ENCODE data around the gene SORBS1.

SORBS1 gene

DNA sequence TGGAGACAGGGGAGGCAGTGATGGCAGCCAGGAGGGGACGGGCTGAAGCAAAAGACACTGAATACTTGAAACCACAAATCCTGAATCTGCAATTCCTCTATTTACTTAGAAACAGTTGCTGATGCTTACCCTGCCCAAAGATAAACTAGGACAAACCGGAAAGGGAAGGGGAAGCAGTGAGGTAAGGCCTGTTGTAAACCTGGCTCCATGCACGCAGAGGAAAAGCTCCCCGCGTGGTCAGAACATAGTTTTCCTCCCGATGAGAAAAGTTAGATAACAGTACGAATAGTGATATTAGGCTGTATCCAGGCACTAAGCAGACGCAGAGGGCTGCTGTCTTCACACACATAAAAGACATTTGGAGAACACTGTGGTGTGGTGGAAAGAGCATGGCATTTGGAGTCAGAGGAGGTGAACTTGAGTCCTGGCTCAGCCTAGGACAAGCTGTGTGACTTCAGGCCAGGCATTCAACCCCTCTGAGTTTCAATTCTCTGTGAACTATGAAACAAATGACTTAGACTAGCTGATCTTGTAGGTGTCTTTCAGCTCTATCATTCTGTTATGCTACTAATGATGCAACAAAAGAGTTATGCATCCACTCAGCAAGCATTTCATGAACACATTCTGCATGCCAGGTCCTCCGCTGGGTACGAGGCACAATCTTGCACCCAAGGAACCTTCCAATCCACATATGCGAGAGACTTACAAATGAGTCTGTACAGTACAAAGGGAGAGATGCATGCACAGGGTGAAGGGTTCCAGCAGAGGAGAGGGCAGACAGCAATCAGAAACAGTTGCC lies 80.9 kb downstream of the SORBS1 start:
- Histone ChIP-seq H3K14ac (ENCODE audit: low read length) (no peak overlapping the region), H3K18ac (ENCODE audit: low read length) (no peak overlapping the region), H2BK12ac (ENCODE audit: low read length) (no peak overlapping the region), H3K4me3 (ENCODE audit: low read depth, low read length) (no peak overlapping the region), H2AFZ (ENCODE audit: insufficient read depth, low read length, poor library complexity) (no peak overlapping the region), H3K4ac (ENCODE audit: low read depth, low read length) (no peak overlapping the region), H3K4me1 (ENCODE audit: control insufficient read depth in 1 of 2, insufficient read depth in 2 of 2, low read length in 2 of 2) (peaks cover 0 to 4% of the 10 kb centered on the region in 2 experiments), H2BK5ac (ENCODE audit: low read depth, low read length, poor library complexity) (no peak overlapping the region), H3K79me1 (ENCODE audit: low read length) (no peaks in the 10 kb centered on the region), H4K12ac (ENCODE audit: low read depth, low read length) (no peak overlapping the region), H3K4me2 (ENCODE audit: low read length) (no peak overlapping the region), H3K9ac (ENCODE audit: low read length) (peak overlapping the region; percentile 18), H4K8ac (ENCODE audit: low read depth, low read length) (no peak overlapping the region), H3K36me3 (ENCODE audit: control insufficient read depth in 1 of 2, insufficient read depth in 2 of 2, low read length in 2 of 2) (no peaks in the 10 kb centered on the region), H3K23ac (ENCODE audit: low read length) (no peak overlapping the region), H2BK120ac (ENCODE audit: insufficient read depth, low read length, poor library complexity) (no peak overlapping the region), H3K27ac (ENCODE audit: low read depth, low read length) (no peak overlapping the region), H3K79me2 (ENCODE audit: control insufficient read depth, insufficient read depth, low read length, poor library complexity) (no peaks in the 10 kb centered on the region), H2AK5ac (ENCODE audit: low read length) (no peak overlapping the region), H3K27me3 (ENCODE audit: insufficient read depth, low read length) (no peaks in the 10 kb centered on the region), H4K91ac (ENCODE audit: low read depth, low read length) (no peak overlapping the region), H3K9me3 (ENCODE audit: insufficient read depth, low read depth, low read length) (no peaks in the 10 kb centered on the region)
- no CpG with 5 or more reads among the region's 11 CpGs for WGBS (ENCODE audit: extremely low coverage, insufficient coverage, insufficient read length)
- peak; percentile 60 to 71 for DNase-seq

DNA sequence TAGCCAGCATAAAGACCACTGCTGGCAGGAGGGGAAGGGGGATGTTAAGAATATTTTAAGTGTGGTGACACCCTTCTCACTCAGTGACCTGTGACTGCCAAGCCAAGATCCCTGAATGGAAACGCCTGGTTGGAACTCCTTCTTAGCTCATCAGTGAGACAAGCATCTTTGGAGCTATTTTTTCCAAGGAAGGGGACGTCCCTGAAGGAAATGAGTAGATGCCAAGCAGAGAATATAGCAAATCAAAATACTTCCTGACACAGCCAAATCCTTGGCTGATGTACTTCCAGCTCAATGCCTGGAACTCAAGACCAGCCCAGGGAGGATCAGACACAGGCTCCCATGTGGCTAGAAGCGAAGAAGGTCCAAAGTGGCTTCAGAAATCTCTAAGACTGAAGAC lies 82.2 kb downstream of the SORBS1 start:
- no peak overlapping the region for H2BK5ac ChIP-seq (ENCODE audit: low read depth, low read length, poor library complexity)
- H4K12ac ChIP-seq (ENCODE audit: low read depth, low read length): no peak overlapping the region
- no peak overlapping the region for H2BK12ac ChIP-seq (ENCODE audit: low read length)
- no peaks in the 10 kb centered on the region for H3K79me1 ChIP-seq (ENCODE audit: low read length)
- H3K4me1 ChIP-seq (ENCODE audit: control insufficient read depth in 1 of 2, insufficient read depth in 2 of 2, low read length in 2 of 2): peaks cover 0 to 4% of the 10 kb centered on the region in 2 experiments
- no peak overlapping the region for H3K9ac ChIP-seq (ENCODE audit: low read length)
- H4K91ac ChIP-seq (ENCODE audit: low read depth, low read length): no peak overlapping the region
- no peaks in the 10 kb centered on the region for H3K79me2 ChIP-seq (ENCODE audit: control insufficient read depth, insufficient read depth, low read length, poor library complexity)
- no peak overlapping the region for H3K4me2 ChIP-seq (ENCODE audit: low read length)
- no peak overlapping the region for H3K4me3 ChIP-seq (ENCODE audit: low read depth, low read length)
- H3K9me3 ChIP-seq (ENCODE audit: insufficient read depth, low read depth, low read length): no peaks in the 10 kb centered on the region
- no CpG with 5 or more reads among the region's 3 CpGs for WGBS (ENCODE audit: extremely low coverage, insufficient coverage, insufficient read length)
- H4K8ac ChIP-seq (ENCODE audit: low read depth, low read length): no peak overlapping the region
- H2AK5ac ChIP-seq (ENCODE audit: low read length): no peak overlapping the region
- no peaks in the 10 kb centered on the region for H3K36me3 ChIP-seq (ENCODE audit: control insufficient read depth in 1 of 2, insufficient read depth in 2 of 2, low read length in 2 of 2)
- H3K18ac ChIP-seq (ENCODE audit: low read length): no peak overlapping the region
- no peak overlapping the region for H3K14ac ChIP-seq (ENCODE audit: low read length)
- H2BK120ac ChIP-seq (ENCODE audit: insufficient read depth, low read length, poor library complexity): no peak overlapping the region
- no peak overlapping the region for H2AFZ ChIP-seq (ENCODE audit: insufficient read depth, low read length, poor library complexity)
- no peak overlapping the region for H3K23ac ChIP-seq (ENCODE audit: low read length)
- no peaks in the 10 kb centered on the region for H3K27me3 ChIP-seq (ENCODE audit: insufficient read depth, low read length)
- no peak overlapping the region for H3K27ac ChIP-seq (ENCODE audit: low read depth, low read length)
- H3K4ac ChIP-seq (ENCODE audit: low read depth, low read length): no peak overlapping the region
- DNase-seq: peak; percentile 24 to 34

DNA sequence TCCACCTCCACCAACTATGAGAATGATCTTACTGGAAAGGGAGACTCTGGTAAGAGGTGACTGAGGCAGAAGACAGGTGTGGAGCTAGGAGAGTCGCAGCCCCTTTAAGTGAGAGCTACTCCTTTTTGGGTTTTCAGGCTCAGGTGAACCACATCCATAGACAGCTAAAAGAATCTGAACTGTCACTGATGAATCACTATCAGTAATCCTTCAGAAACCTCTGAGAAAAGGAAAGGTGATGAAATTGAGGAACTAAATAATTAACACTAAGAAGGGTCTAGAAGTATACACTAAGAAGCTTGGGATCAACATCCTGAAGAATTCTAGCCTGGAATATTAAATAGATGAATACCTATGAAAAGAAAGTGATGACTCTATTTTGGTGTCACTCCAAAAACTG lies 83.0 kb downstream of the SORBS1 start:
- Histone ChIP-seq H3K27ac (ENCODE audit: low read depth, low read length) (no peak overlapping the region), H3K4me1 (ENCODE audit: control insufficient read depth in 1 of 2, insufficient read depth in 2 of 2, low read length in 2 of 2) (peaks cover 0 to 4% of the 10 kb centered on the region in 2 experiments), H3K9me3 (ENCODE audit: insufficient read depth, low read depth, low read length) (no peaks in the 10 kb centered on the region), H3K27me3 (ENCODE audit: insufficient read depth, low read length) (no peaks in the 10 kb centered on the region), H2BK12ac (ENCODE audit: low read length) (no peak overlapping the region), H3K9ac (ENCODE audit: low read length) (no peak overlapping the region), H3K14ac (ENCODE audit: low read length) (no peak overlapping the region), H2AFZ (ENCODE audit: insufficient read depth, low read length, poor library complexity) (no peak overlapping the region), H4K12ac (ENCODE audit: low read depth, low read length) (no peak overlapping the region), H4K91ac (ENCODE audit: low read depth, low read length) (no peak overlapping the region), H3K4me3 (ENCODE audit: low read depth, low read length) (no peak overlapping the region), H3K36me3 (ENCODE audit: control insufficient read depth in 1 of 2, insufficient read depth in 2 of 2, low read length in 2 of 2) (no peaks in the 10 kb centered on the region), H3K23ac (ENCODE audit: low read length) (no peak overlapping the region), H3K79me1 (ENCODE audit: low read length) (no peaks in the 10 kb centered on the region), H2BK5ac (ENCODE audit: low read depth, low read length, poor library complexity) (no peak overlapping the region), H3K4me2 (ENCODE audit: low read length) (no peak overlapping the region), H3K79me2 (ENCODE audit: control insufficient read depth, insufficient read depth, low read length, poor library complexity) (no peaks in the 10 kb centered on the region), H3K18ac (ENCODE audit: low read length) (no peak overlapping the region), H4K8ac (ENCODE audit: low read depth, low read length) (no peak overlapping the region), H2AK5ac (ENCODE audit: low read length) (no peak overlapping the region), H3K4ac (ENCODE audit: low read depth, low read length) (no peak overlapping the region), H2BK120ac (ENCODE audit: insufficient read depth, low read length, poor library complexity) (no peak overlapping the region)
- WGBS (ENCODE audit: extremely low coverage, insufficient coverage, insufficient read length): no CpG with 5 or more reads among the region's 1 CpG
- DNase-seq: no peak

GRCh38 chr10:95477175-95477520 lies 84.0 kb downstream of the SORBS1 start:
- no peak for DNase-seq
- H3K27ac ChIP-seq (ENCODE audit: low read depth, low read length): no peak overlapping the region
- WGBS (ENCODE audit: extremely low coverage, insufficient coverage, insufficient read length): no CpG with 5 or more reads among the region's 2 CpGs
- no peak overlapping the region for H3K18ac ChIP-seq (ENCODE audit: low read length)
- H4K8ac ChIP-seq (ENCODE audit: low read depth, low read length): no peak overlapping the region
- H3K14ac ChIP-seq (ENCODE audit: low read length): no peak overlapping the region
- peaks cover 0 to 4% of the 10 kb centered on the region in 2 experiments for H3K4me1 ChIP-seq (ENCODE audit: control insufficient read depth in 1 of 2, insufficient read depth in 2 of 2, low read length in 2 of 2)
- H3K9me3 ChIP-seq (ENCODE audit: insufficient read depth, low read depth, low read length): no peaks in the 10 kb centered on the region
- no peak overlapping the region for H3K9ac ChIP-seq (ENCODE audit: low read length)
- H3K4ac ChIP-seq (ENCODE audit: low read depth, low read length): no peak overlapping the region
- H2AK5ac ChIP-seq (ENCODE audit: low read length): no peak overlapping the region
- H3K4me2 ChIP-seq (ENCODE audit: low read length): no peak overlapping the region
- no peaks in the 10 kb centered on the region for H3K79me1 ChIP-seq (ENCODE audit: low read length)
- no peaks in the 10 kb centered on the region for H3K27me3 ChIP-seq (ENCODE audit: insufficient read depth, low read length)
- H4K12ac ChIP-seq (ENCODE audit: low read depth, low read length): no peak overlapping the region
- H2BK12ac ChIP-seq (ENCODE audit: low read length): no peak overlapping the region
- H3K79me2 ChIP-seq (ENCODE audit: control insufficient read depth, insufficient read depth, low read length, poor library complexity): no peaks in the 10 kb centered on the region
- H2BK5ac ChIP-seq (ENCODE audit: low read depth, low read length, poor library complexity): no peak overlapping the region
- H3K23ac ChIP-seq (ENCODE audit: low read length): no peak overlapping the region
- no peak overlapping the region for H2AFZ ChIP-seq (ENCODE audit: insufficient read depth, low read length, poor library complexity)
- no peak overlapping the region for H2BK120ac ChIP-seq (ENCODE audit: insufficient read depth, low read length, poor library complexity)
- no peak overlapping the region for H4K91ac ChIP-seq (ENCODE audit: low read depth, low read length)
- no peak overlapping the region for H3K4me3 ChIP-seq (ENCODE audit: low read depth, low read length)
- no peaks in the 10 kb centered on the region for H3K36me3 ChIP-seq (ENCODE audit: control insufficient read depth in 1 of 2, insufficient read depth in 2 of 2, low read length in 2 of 2)

Measured in trophoblast cell (in vitro differentiated cells and primary cell).